Stimulated activated naive CD8-positive, alpha-beta T cell treated with anti-CD3 and anti-CD28 coated beads, Interleukin-15, Interleukin-2, amounts not matched to agents 100 U/mL and 50 U/mL, for 24 hours (primary cell): ENCODE data around the gene UGGT1.

Experiments used
- ATAC-seq: fragments of 150-1000 bp; cut with Tn5 transposase; one replicate; pipeline ENCODE4 v1.10.0; 2021
- DNase-seq: peaks from one replicate; pipeline ENCODE4 v3.0.0; 2021

UGGT1 gene

GRCh38 chr2:128105072-128105471, 14.1 kb downstream of the UGGT1 start:
- DNase-seq (no peak), ATAC-seq (no peak)

DNA sequence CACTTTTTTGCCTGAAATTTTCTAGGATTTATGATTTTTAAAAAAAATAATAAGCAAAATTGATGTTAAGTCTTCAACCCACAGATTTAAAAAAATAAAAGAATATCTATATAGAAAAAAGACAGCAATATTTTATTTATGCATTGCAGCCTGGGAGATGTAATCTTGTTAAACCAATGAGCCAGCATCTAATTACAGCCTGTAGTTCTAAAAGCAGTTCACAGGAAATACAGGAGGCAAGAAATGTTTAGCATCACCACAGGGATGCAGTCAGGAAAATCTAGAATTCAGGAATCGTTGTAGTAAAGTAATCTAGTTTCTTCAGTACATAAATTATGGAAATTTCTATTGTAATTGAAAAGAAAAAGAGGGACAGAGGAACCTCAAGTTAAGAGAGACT, 17.2 kb downstream of the UGGT1 start:
- DNase-seq (no peak), ATAC-seq (no peak)

DNA sequence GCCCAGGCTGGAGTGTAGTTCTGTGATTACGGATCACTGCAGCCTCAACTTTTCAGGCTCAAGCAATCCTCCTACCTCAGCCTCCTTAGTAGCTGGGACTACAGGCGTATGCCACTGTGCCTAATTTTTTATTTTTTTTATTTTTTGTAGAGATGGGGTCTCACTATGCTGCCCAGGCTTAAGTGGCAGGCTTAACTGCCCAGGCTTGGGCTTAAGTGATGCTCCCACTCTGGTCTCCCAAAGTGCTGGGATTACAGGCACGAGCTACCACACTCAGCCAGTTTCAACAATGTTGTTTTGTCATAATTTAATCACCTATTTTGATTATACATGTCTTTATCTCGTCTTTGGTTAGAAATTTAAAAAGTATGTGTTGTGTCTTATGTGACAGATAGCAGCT, 18.2 kb downstream of the UGGT1 start:
- DNase-seq (no peak), ATAC-seq (no peak)

DNA sequence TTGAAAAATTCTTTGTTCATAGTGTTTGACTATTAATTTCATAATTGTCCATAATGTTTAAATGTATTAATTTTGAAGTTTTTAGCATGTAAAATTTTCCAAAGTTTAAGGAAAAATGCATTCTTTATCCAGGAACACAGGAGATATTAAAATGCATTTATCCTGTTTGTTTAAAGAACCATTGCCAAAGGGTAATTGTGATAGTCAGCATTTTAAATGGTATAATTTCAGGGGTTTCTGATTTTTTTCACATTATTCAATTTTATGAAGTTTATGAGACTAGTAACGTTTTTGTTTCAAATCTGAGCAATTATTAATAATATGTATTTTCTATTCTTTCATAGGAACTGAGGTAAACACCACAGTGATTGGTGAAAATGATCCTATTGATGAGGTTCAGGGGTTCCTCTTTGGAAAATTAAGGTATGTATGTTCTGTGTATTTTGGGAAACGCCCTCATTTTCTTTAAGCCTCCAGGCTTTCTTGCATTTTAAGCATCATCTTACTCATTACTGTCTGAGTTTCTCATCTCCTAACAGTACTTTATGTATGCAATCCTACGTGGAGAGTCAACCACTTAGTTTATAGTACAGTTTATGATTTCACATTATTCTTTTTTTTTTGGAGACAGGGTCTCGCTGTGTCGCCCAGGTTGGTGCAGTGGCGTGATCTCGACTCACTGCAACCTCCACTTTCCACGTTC, 25.1 kb downstream of the UGGT1 start:
- no peak for ATAC-seq
- DNase-seq, result no peak

DNA sequence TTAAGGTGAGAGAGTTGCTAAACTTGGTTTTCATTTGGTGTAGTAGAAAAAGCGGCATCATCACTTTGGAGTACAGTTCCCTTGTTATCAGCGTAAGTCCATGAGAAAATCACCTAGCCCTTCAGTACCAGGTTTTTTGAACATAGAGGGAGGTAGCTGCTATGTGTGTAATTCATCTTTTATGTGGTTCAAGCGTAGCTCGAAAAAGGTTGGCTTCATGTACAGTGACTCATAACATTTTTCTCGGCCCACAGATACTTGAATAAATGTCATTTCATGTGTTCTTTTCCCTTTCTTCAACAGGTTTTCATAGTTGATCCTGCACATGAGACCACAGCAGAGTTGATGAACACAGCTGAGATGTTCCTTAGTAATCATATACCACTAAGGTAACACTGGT, 43.6 kb downstream of the UGGT1 start:
- peak; percentile 40 for ATAC-seq
- no peak for DNase-seq

DNA sequence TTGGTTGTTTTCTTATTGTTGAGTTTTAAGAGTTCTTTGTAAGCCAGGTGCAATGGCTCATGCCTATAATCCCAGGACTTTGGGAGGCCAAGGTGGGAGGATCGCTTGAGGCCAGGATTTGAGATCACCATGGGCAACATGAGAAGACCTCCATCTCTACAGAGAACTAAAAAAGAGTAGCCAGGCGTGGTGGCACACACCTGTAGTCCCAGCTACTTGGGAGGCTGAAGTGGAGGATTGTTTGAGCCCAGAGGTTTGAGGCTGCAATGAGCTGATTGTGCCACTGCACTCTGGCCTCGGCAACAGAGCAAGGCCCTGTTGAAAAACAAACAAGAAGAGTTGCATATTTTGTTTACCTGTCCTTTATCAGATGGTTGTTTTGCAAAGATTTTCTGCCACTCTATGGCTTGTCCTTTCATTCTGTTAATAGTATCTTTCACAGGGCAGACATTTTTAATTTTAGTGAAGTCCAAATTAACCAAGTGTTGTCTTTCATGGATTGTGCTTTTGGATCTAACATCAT, 46.2 kb downstream of the UGGT1 start:
- ATAC-seq (no peak), DNase-seq (no peak)

- ATAC-seq (no peak), DNase-seq (no peak)
Observed at GRCh38 chr2:128139624-128140023, 48.6 kb downstream of the UGGT1 start.

DNA sequence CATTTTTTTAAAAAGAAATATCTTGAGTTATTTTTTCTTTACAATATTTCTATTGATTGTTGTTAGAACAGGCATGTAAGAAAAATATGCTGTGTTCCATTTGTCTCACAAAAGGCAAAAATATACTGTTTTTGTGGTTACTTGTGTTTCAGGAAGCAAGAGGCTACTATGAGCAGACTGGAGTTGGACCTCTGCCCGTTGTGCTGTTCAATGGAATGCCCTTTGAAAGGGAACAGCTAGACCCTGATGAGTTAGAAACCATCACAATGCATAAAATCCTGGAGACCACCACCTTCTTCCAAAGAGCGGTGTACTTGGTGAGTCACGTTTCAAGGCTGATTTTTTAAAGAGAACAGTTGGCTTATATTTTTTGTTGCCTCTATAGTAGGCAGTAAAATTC, 54.7 kb downstream of the UGGT1 start:
- DNase-seq, result no peak
- ATAC-seq, result no peak

- ATAC-seq (no peak), DNase-seq (no peak)
Observed at GRCh38 chr2:128153786-128154185, 62.8 kb downstream of the UGGT1 start.

GRCh38 chr2:128154225-128154624, 63.2 kb downstream of the UGGT1 start:
- ATAC-seq (no peak), DNase-seq (no peak)

GRCh38 chr2:128155970-128156369, 65.0 kb downstream of the UGGT1 start:
- ATAC-seq (no peak), DNase-seq (no peak)

DNA sequence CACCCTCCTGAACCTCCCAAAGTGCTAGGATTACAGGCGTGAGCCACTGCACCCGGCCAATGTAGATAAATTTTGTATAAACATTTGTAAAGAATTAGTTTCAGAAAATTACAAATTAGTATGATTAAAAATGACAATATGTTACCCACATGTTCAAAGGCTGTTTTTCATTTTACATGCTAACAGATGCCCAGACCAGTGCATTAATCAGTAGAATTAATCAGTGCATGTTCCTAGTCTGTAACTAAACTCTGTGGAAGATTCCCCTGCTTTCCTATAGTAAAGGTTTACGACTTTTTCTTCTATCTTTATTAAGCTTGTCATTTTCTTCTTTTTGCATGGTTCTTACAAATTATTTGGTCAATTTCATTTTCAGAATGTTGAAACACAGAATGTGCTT, 65.8 kb downstream of the UGGT1 start:
- DNase-seq, result no peak
- ATAC-seq, result no peak

DNA sequence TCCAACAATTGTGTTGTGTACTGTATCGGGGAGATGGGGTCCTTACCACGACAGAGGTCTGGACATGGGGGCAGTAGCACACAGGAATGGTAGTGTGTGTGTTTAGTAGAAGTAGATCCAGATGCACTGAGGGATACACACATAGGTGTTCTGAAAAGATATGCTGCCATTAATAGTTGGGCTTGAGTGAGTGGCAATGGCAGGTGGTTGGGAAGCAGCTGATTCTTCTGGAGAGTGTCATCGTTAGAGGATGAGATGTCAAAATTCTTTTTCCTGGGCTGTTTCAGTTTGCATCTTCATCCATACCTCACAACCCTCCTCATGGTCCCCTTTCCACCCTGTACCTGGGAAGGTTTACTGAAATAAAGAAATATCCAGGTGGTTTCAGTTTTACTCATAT, 66.6 kb downstream of the UGGT1 start:
- ATAC-seq, result no peak

GRCh38 chr2:128158176-128158575, 67.2 kb downstream of the UGGT1 start:
- no peak for DNase-seq

More for the DNA sequence above, 66.6 kb downstream of the UGGT1 start:
- DNase-seq, result no peak

GRCh38 chr2:128159437-128159836, 68.4 kb downstream of the UGGT1 start:
- no peak for ATAC-seq
- no peak for DNase-seq

More at GRCh38 chr2:128158176-128158575, 67.2 kb downstream of the UGGT1 start:
- no peak for ATAC-seq

DNA sequence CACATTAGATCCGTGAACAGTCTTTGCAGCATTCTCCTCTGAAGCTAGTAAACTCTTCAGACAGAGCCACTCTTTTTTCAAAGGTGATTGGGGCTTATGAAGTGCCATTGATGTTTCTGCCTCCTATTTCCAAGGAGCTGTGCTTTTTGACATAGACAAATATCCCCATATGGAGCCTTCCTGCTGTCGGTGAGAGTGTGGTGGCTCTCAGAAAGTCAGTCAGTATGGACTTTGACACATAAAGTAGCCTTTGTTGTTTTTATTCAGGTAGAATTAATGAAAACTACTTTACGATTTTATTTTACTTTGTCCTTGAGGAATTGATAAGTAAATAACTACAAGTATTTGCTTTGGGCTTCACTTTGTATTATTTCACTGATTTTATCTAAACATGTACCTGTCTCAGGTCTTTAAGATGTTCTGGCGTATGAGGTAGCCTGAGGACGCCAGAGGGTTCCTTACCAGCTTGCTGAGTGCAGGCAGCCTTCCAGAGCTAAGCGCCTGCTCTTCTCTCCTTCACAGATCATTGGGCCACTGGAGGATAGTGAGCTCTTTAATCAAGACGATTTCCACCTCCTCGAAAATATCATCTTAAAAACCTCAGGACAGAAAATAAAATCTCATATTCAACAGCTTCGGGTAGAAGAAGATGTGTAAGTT, 69.7 kb downstream of the UGGT1 start:
- no peak for ATAC-seq
- no peak for DNase-seq

- DNase-seq, result no peak
- ATAC-seq, result no peak
Observed at GRCh38 chr2:128162266-128162665, 71.3 kb downstream of the UGGT1 start.

DNA sequence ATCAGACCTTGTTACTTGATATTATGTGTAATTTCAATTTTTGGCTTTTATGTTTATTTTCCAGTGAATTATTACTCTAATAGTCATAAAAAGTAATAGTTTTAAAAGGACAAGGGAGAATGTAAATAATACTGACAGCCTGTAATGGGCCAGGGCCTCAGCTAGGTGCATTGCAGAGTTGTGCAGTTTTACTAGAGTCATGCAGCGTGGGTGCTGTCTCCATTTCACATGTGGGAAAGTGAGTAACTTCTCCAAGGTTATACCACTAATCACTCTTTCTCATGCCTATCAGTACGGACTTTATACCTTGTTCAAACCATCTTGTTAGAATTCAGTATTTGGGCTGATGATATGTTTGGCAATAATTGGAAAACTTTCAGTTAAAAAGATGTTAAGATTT, 73.3 kb downstream of the UGGT1 start:
- ATAC-seq (no peak), DNase-seq (no peak)

GRCh38 chr2:128166746-128167353, 75.8 kb downstream of the UGGT1 start:
- DNase-seq, result no peak

DNA sequence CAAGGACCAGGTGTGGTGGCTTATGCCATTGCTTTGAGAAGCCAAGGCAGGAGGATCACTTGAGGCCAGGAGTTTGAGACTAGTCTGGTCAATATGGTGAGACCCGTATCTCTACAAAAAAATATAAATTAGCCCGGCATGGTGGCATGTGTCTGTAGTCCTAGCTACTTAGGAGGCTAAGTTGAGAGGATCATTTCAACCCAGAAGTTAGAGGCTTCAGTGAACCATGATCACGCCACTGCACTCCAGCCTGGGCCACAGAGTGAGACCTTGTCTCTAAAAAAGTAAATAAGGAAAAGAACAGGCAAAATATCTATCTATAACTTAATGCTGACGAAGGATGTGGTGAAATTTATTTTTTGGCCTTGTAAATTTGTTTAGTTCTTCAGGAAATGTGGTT, 78.1 kb downstream of the UGGT1 start:
- no peak for ATAC-seq
- no peak for DNase-seq

More at GRCh38 chr2:128166746-128167353, 75.8 kb downstream of the UGGT1 start:
- ATAC-seq, result no peak

DNA sequence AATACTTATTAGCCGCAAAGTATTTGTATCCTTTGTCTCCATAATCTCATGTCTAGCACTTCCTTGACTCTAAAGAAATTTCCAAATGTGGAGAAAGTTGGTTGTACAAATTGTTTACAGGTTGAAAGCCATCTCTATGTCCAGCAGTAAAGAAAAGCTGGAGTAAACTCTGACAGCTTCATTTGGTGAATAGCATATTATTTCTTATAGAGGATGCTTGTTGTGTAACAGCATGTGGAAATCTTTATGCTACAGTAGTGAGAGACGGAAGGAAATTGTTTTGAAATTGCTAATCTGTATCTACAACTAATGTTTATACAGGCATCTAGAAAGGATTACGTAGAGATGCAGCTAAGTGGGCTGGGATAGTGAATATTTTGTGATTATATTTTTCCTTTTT, 78.5 kb downstream of the UGGT1 start:
- DNase-seq (no peak), ATAC-seq (no peak)

- no peak for DNase-seq
- no peak for ATAC-seq
Observed at GRCh38 chr2:128169933-128170709, 79.1 kb downstream of the UGGT1 start.

DNA sequence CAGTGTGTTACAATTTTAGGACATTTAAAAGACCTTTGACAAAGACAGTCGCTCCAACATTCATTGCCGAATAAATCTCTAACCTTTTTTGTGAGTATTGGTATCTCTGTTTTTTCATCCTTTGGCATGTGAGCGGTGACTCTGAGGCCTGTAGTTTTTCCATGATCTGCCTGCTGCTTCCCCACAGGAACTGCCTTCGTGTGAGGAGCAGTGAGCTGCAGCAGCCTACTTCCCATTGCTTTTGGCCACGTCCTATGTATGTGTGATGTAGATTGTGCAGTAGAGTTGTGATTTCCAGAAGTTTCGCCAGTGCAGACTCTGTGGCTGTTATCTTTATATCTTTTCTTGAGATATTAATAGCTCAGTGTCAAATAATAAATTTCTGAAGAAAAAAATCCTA, 79.8 kb downstream of the UGGT1 start:
- DNase-seq (no peak), ATAC-seq (no peak)
